Stimulated activated CD8-positive, alpha-beta memory T cell treated with anti-CD3 and anti-CD28 coated beads, Interleukin-7, amount 100 ng/mL, for 4 hours (primary cell): ENCODE results near the gene NT5DC4.

ENCODE experiments used
- DNase-seq, 2 donors: peaks; one replicate each; pipeline ENCODE4 v3.0.0-alpha.2; 2020; ENCODE audit warnings: low read depth in 2 of 2

NT5DC4 gene

DNA sequence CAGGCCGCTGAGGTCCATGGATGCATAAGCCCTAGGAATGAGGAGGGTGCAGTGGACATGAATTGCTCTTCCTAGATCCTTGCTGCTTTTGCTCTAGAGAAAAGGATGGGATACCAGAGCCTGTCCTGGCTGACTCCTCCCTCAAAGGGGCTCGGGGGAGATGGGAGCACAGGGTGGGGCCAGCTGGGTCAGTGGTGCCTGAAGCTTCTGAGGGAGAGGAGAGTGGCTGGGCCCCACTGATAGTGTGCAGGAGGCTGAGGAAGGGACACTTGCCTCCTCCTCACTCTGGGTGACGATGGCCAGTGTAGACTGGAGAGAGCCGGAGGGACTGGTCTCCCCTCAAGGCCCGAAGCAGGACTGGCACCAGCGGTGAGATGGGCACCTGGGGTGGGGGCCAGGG lies at the start of gene NT5DC4:
NT5DC4 (plus strand) TSS at position 236 of the 400 bp plus-strand sequence; CDS start at position 296, 60 bp downstream.
- DNase-seq, result no peak

DNA sequence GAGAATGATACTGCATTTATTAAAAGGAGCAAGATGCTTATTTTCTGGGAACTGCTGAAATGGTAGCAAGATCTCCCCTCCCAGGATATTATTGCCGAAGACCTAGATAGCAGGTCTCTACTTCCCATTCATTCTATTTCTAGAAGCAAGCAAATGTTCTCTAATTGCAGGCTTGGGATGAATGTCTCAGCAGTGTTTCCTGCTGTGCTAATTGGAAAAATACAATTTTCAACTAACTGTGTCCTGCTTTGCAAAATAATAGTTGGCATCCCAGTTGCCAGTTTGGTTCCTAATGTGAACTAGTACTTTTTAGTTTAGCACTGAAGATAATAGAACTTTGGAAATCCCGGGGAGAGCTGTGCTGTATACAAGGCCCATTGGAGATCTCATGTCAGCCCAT lies 49.0 kb upstream of the NT5DC4 start:
- DNase-seq, result no peak

DNA sequence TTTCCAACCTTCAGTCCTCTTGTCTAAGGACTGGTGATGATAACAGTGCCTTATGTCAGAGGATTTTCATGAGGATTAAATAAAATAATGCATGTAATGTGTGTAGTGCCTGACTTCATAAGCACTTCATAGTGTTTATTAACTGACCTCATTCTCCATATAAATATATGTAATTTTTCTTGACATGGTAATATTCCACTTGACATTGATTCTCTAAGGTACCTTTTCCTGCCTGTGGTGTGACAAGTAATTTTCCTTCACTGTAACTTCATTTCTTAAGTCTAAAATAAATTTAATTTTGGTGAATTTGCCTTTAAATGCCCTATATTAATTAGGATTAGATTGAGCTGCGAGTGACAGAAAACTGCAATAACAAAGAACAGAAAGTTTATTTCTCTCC lies 47.8 kb upstream of the NT5DC4 start:
- no peak for DNase-seq

DNA sequence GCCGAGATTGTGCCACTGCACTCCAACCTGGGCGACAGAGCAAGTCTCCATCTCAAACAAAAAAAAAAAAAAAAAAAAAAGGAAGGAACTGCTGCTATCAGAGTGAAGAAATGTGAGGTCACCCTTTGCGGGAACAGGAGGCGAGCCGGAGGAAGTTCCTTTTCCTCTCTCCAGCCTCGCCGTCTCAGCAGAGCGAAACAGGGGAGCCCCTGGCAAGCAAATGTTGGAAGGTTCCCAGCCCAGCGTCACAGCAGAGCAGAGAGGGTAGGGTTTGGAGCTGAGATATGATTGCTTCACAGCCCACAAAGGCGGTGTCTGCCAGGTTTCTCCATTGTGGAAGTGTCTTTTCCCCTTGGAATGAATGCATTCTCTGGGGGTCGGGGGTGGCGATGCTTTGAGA lies 46.6 kb upstream of the NT5DC4 start:
- no peak for DNase-seq

DNA sequence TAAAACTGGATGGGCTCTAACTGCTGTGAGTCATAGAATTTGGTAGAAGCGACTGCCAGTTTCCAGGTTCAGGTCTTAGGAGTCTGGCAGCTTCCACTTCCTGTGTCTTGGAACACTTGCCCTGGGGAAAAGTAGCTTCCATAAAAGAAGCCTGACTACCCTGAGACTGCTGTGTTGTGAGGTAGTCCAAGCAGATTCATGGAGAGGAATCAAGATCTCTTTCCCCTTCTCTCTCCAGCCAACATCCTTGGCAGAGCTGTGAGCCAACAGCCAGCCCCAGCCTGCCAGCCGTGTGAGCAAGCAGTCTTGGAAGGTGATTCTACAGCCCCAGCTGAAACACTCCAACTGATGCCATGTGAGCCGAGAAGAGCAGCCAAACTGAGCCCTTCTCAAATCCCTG lies 41.3 kb upstream of the NT5DC4 start:
- DNase-seq, result no peak

DNA sequence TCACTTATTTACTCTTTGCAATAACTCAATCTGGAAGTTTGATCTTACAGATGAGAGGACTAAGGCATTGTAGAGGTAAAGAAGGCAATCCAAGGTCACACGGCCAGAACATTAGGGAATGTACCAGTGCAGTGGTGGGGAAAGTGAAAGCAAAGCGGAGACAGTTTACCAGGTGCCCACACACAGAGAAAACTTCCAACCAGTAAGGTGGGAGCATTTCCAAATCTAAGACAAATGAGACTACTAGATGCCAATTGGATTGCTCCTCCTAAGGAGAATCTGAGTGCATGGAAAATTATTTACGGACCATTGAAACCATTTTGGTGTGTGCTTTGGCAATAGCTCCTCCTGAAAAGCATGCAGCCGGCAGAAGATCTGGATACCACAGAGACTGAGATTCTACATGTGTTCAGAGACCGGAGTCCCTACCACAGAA lies 40.1 kb upstream of the NT5DC4 start:
- no peak for DNase-seq

DNA sequence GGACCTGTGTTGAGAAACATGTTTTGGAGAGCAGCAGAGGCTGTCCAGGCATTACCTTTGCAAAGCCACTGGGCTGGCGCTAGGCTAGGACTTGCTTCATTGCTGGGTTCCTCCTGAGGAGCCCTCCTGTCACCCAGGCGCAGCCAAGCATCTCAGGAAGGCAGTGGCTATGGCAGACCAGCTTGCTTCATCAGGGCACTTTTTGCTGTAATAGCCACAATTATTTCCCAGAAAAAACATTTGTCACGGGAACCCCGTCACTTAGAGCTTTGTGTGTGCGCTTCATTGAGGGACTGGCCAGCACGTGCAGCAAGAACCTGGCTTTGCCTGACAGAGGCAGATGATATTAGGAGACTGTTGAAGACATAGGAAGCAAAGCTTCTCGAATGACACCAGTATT lies 38.7 kb upstream of the NT5DC4 start:
- DNase-seq, result no peak

DNA sequence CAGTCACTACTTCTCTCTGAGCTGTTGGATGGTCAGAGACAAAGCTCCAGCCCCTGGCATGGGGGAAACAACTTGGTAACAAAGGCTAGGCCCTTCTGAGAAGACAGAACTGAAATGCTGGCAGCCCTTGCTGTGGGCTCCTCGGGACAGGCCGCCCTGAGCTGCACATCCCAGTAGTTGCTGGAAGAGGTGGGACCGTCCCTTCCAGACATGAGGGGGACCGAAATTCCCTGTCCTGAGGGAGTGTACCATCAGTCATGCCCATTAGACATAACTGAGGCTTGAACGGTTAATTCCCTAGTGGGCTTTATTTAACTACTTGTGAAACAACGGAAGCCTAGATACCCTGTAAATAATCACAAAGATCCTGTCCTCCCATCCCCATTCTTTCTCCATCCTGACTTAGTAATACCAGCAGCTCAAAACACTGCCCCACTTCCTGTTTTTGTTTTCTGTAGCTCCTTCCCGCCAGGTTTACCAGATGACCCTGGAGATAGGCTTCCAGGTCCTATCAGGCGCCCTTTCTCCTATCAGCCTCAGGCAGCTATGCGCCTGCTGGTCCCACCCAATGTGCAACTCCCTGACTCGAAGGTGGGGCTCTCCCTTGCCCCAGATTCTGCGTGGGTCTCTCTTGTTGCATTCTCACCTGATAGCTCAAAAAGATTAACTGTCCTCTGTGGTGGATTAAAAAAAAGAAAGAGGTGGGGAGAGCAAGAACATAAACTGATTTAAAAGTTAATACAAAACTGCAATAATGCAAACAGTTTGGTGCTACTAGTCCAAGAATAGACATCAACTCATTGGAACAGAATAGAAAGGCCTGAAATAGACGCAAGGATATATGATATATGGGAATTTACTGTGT lies 37.0 kb upstream of the NT5DC4 start:
- DNase-seq, result no peak

DNA sequence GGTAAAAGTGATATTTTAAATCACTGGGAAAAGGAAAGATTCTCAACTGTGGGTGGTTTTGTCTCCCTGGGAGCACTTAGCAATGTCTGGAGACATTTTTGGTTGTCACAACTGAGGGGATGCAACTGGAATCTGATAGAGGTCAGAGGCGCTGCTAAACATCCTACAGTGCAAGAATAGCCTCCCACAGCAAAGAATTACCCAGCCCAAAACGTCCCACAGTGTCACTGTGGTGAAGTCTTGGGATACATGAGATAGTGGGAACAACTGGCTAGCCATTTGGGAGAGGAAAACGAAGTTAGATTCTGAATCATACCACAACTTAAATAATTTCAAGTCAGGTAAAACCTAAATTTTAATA lies 36.4 kb upstream of the NT5DC4 start:
- DNase-seq, result no peak

DNA sequence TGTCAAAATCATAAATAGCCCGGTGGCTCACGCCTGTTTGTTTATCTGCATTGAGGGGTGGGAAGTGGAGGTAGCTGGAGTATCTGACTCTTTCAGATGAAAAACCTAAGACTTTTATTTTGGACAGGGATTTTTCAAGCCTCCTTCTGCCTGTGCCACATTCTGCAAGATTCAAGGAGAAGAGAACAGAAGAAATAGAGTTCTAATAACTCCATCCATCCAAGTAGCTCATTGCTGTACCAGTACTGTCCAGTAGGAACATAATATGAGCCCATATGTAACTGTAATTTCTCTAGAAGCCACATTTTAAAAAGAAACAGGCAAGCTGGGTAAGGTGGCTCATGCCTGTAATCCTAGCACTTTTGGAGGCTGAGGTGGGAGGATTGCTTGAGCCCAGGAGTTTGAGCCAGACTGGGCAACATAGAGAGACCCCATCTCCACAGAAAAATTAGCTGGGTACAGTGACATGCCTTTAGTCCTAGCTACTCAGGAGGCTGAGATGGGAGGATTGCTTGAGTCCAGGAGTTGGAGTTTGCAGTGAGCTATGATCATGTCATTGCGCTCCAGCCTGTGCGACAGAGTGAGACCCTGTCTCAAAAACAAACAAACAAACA lies 35.4 kb upstream of the NT5DC4 start:
- DNase-seq, result no peak

DNA sequence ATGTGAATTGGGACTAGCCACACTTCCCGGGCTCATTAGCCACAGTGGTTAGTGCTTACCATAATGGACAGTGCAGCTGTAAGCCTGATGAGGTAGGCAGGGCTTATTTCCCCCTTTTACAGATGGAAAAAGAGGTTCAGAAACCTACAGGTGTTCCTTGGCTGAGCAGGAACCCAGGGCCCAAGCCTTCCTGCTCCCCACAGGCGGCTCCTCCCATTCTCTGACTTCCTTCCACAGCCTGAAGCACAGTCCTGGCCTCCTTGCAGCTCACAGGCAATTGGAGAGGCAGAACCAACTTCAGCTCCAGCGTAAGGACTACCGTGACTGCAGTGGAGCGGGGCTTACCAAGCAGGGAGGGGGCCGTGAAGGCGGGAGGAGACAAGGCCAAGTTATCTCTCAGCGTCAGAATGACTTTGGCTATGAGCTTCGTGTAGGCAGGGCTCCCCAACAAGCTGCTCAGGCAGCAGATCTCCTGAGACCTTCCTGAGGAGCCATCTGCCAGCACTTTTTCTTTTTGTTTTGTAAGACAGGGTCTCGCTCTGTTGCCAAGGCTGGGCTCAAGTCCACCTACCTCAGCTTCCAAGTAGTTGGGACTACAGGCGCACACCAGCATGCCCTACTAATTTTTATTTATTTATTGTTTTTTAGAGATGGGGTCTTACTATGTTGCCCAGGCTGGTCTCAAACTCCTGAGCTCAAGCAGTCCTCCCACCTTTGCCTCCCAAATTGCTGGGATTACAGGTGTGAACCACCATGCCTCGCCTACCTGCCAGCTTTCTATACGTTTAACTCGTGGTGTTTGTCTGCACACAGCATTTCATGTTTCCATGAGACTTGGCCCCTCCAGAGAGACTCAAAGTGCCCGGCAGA lies 34.2 kb upstream of the NT5DC4 start:
- no peak for DNase-seq

DNA sequence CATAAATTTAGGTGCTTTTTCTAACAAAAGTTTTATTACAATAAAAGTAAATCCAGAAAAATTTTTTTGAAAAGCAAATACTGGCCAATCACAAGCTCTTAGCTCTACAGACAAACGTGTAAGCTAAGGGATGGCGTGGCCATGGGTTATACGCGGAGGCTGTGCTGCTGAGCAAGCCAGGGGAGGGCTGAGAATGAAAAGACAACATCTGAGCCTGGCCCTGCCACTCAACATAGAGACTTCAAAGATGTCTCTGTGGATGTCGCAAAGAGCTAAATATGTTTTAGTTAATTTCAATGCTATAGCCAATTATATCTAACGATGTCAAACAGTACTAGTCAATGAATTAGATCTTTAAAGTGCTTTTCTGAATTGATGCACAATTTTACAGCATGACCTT lies 33.3 kb upstream of the NT5DC4 start:
- no peak for DNase-seq

DNA sequence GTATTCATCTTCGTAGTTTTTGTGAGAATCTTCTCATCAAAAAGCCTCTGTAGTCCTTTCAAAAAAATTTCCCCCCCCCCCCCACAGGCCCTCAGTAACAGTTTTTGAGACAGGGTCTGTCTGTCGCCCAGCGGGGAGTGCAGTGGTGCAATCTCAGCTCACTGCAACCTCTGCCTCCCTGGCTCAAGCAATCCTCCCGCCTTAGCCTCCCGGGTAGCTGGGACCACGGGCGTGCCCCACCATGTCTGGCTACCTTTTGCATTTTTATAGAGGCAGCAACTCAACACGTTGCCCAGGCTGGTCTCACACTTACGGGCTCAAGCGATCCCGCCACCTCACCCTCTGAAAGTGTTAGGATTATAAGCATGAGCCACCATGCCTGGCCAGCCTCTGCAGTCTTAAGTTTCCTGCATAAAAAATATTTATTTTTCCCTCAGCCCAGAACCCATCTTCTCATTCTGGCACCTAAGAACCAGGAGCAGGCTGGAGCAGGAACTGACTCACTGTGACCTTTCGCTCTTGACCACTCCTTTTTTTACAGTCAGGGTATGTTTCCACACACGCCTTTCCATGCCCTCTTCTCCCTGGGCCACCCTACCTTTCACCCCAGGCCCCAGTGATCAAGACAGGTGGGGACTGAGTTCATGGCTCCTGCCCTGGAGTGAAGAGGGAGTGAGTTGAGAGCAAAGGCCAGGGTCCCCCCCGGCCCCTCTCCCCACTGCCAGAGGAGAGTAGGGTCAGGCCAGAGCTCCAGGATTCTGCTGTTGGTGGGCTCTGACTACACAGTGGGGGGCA lies 32.5 kb upstream of the NT5DC4 start:
- DNase-seq, result no peak

DNA sequence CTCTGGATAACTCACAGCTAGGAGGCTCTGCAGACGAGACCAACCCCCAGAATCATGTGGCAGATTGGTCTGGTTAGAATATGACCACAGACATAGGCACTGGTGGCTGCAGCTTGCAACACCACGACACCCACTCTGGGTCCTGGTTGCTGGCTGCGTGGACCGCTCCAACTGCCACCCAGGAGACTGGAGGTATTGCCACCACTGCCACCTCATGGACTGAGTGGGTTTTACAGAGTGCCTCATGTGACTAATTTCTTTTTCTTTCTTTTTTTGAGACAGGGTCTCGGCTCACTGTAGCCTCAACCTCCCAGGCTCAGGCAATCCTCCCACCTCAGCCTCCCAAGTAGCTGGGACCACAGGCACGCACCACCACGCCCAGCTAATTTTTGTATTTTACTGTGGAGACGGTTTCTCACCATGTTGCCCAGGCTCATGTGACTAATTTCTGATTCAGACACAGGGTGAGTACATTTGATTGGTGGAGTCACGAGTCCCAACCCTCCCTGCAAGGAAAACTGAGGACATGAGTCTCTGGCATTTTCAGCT lies 29.9 kb upstream of the NT5DC4 start:
- peak; percentile 50 to 51 for DNase-seq

DNA sequence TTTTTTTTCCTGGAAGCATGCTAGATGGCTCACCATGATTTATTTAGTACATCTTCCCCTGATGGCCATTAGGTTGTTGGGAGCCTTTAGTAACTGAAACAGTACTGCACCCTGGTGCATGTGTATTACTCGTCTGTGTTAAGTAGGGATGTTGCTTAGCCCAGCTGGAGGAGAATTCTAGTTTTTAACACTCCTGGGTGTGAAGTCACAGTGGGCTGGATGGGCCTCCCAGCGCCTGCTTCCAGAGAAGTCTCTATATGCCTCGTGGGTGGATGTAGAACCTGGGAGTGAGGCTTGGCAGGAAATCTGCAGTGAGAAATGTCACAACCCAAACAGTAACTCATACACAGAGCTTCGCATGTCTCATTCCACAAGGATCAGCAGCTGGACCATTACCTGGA lies 28.9 kb upstream of the NT5DC4 start:
- no peak for DNase-seq

DNA sequence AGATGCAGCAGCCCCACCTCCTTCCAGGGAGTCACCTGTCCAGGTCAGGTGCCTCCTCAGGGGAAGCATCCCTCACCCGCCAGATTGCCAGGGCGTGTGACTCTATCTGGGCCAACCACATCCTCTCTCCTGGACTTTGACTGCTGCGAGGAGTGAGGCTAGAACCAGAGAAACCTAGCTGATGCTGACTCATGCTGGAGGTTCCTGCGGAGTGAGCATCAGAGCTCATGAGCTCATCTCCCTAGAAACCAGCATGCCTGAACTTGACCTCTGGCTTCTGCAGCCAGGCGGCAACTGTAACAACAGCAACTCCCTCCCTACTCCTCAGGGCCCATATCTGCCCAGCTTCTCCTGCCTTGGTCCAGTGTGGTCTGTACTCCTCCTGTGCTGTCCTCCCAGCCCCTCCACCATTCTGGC lies 28.3 kb upstream of the NT5DC4 start:
- peak; percentile 25 to 38 for DNase-seq

DNA sequence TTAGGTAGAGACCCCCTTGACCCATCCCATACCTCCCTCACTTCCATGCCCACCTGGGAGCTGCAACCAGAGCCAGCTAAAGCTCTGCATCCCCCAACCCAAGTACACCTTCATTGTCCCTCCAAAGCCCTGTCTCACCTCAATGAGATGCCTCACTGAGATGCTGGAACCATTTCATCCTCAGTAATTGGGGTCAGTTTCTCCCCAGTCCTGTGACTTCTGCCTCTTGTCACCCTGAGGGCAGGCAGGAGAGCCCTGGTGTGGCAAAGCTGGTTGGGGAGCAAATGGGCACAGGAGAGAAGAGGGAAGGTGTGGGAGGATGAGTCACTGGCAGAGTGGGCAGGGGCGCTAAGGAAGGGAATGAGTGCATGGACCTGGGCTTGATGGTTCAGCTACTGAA lies 27.9 kb upstream of the NT5DC4 start:
- peak in 1 of 2 donors; percentile 13 for DNase-seq

DNA sequence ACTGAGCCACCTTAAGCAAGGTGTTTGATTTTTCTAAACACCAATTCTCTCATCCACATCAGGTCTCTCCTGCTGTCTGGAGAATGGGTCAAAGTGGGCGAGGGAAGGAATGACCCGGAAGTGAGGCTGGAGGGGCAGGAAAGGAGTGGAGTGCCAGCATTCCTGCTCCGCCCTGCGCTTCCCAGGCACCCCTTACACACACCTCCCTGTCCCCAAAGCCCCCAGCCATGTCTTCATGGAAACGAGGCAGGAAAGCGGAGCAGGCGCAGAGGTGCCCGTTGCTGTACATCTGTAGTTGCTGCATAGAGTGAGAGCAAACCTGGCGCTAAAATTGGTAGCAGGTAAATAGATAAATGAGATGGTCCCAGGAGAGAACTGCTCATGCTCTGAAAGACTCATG lies 27.2 kb upstream of the NT5DC4 start:
- no peak for DNase-seq

DNA sequence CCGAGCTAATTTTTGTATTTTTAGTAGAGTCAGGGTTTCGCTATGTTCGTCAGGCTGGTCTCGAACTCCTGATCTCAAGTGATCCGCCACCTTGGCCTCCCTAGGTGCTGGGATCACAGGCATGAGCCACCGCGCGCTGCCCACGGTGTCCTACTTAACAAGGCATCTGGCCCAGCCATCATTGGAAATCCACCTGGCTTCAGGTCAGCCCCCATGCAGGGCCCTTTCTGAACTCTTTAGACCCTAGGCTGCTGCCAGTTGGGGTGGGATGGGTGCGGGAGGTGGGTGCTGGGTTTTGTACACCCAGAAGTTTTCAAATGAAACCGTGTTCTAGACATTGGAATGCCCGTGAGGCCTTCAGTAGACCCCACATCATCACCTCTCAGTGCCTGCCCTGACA lies 26.6 kb upstream of the NT5DC4 start:
- DNase-seq, result no peak

DNA sequence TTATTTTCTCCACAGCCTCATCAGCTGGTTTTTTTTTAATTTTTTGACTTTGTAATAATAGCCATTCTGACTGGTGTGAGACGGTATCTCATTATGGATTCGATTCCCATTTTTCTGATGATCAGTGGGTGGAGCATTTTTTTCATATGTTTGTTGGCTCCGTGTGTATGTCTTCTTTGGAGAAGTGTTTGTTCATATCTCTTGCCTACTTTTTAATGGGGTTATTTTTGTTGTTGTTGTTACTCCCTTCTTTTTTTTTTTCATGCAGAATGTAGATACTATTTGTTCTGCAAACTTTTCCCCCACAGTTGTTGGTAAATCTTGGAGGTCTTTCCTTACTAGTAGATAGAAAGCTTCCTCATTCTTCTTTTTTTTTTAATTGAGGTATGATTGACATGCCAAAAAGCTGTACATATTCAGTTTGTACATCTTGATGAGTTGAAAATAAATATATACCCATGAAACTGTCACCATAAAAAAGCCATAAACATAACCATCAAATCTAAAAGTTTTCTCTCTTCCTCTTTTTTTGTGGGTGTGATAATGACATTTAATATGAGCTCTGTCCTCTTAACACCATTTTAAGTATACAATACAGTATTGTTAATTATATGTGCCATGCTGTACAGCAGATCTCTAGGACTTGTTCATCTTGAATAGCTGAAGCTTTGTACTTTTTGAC lies 21.8 kb upstream of the NT5DC4 start:
- DNase-seq, result no peak
